WI38 (cell line): Measurements from ENCODE around the gene DXO.
"Not testable (repeated sequence)": the region's sequence is repeated elsewhere in the genome, so short reads cannot be mapped to it uniquely, and the experiment has no call there.

ENCODE experiments used
- H3K4me3 ChIP-seq: 2 replicates; pipeline ENCODE4 v1.5.1; 2011; ENCODE audit warnings: low read depth, mild to moderate bottlenecking, control low read depth, low read length
- TF ChIP-seq, protein P1 (sequence below): IDR thresholded peaks from 2 replicates; pipeline ENCODE4 v1.5.1; 2012; ENCODE audit warnings: low read depth, mild to moderate bottlenecking, control low read depth, low read length

The DXO gene

DNA sequence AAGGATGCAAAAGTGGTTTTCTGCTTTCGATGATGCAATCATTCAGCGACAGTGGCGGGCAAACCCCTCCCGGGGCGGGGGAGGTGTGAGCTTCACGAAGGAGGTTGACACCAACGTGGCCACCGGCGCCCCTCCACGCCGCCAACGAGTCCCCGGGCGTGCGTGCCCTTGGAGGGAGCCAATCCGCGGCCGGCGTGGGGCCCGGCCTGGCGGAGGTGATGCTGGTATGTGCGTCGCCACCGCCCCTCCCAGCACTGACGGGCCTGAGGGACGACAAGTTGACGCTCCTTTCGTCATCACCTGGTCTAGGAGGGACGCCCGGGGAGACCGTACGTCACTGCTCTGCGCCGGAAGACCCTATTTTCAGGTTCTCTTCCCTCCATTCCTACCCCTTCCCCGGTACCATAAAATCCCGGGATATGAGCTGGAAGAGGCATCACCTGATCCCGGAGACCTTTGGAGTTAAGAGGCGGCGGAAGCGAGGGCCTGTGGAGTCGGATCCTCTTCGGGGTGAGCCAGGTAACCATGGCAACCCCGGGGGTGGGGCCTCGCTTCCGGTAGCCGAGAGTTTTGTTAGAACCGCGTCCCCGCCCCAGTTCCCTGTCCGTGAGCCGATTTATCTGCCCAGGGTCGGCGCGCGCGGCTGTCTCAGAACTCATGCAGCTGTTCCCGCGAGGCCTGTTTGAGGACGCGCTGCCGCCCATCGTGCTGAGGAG is at the start of gene DXO:
TSS of gene DXO (minus strand) at position 146 of the 716 bp plus-strand sequence. CDS start 463 bp downstream, outside the sequence.
- TF ChIP-seq, protein P1, sequence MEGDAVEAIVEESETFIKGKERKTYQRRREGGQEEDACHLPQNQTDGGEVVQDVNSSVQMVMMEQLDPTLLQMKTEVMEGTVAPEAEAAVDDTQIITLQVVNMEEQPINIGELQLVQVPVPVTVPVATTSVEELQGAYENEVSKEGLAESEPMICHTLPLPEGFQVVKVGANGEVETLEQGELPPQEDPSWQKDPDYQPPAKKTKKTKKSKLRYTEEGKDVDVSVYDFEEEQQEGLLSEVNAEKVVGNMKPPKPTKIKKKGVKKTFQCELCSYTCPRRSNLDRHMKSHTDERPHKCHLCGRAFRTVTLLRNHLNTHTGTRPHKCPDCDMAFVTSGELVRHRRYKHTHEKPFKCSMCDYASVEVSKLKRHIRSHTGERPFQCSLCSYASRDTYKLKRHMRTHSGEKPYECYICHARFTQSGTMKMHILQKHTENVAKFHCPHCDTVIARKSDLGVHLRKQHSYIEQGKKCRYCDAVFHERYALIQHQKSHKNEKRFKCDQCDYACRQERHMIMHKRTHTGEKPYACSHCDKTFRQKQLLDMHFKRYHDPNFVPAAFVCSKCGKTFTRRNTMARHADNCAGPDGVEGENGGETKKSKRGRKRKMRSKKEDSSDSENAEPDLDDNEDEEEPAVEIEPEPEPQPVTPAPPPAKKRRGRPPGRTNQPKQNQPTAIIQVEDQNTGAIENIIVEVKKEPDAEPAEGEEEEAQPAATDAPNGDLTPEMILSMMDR, result no peak
- peak within 1 kb of the TSS; percentile 83 for H3K4me3 ChIP-seq

DNA sequence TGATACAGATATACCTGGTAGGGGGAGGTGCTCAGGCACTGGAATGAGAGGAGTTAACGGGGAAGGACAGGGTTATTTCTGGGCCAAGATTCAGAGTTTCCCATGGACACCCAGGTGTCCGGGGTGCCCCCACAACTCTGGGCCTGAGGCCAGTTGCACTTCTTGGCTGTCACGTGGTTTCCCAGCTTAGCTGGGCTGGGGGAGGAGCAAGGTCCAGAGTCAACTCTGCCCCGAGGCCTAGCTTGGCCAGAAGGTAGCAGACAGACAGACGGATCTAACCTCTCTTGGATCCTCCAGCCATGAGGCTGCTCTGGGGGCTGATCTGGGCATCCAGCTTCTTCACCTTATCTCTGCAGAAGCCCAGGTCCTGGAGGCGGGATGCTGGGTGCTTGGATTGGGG is 42.6 kb upstream of the DXO start, which contains the start of gene C4B:
TSS of gene C4B (plus strand) at position 249 of the 400 bp plus-strand sequence. CDS start at position 300, 51 bp downstream.
- H3K4me3 ChIP-seq, result not testable (repeated sequence)

DNA sequence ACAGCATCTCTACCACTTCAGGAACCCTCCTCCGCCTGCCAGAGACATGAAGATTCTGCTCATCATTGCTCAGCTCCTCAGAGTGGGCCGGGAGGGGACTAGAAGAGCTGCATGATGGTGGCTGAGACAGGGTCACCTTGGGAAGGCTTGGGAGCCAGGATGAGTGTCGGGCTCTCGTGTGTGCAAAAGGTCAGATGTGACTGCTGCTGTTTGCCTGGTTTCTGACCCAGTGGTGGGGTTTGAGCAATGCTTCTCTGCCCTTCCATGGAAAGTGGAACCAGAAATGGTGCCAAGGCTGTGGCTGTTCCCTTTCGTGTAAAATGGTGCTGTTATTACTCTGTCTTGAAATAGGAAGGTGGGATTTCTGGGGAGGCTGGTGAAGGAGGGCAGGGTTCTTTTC is 41.8 kb upstream of the DXO start:
- H3K4me3 ChIP-seq, result not testable (repeated sequence)

DNA sequence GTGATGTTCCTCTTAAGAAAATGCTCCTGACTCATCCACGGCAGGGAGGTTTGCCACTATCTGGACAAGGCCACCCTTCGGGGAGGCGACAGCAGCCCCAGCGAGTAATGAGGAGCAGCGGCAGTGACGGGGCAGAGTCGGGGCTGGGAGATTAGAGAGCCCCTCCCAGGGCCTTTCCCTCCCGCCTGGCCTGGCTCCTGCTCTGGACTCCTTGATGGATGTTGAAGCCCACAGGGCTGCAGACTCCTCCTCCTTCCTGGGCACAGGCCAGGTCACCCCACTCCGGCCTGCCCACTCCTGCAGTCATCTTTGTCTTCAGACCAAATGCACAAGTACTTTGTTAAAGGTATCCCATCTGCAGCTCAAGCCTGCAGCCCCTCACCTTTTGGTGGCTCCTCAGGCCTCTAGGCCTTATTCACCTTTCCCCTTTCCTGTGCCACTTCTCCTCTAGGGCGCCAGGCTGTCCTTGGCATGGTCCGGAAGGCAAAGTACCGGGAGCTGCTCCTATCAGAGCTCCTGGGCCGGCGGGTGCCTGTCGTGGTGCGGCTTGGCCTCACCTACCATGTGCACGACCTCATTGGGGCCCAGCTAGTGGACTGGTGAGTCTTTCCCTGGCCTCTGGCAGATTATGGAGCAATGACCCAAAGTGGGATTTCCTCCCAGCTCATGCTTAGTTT is 41.1 kb upstream of the DXO start:
- not testable (repeated sequence) for H3K4me3 ChIP-seq

DNA sequence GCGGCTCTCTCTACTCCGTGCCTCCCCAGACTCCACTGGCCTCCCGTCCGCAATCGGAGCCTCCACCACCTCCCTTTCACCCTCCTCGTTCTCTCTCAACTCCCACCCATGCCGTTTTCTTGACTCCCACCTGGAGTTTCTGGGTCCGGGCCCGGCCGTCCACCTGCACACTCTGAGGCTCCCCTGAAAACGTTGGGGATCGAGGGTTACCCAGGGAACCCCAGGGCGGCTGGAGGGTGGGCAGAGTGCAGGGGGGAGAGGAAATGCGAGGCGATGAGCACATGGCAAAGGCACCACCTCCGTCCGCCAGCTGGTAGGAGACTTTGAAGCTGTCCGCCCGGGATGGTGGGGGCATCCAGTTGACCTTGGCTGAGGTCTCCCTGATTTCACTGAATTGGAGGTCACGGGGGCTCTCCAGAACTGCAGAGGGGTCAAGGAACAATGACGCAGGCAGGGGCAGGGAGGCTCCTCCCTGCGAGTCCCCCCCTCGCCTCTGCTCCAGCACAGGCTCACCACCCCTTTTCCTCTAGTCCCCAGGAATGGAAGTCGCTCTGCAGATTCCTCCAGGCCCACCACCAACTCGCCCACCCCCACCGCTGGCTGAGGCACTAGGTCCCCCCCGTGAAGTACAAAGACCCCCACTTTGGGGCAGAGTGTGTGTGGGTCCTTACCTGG is 39.1 kb upstream of the DXO start:
- not testable (repeated sequence) for H3K4me3 ChIP-seq

DNA sequence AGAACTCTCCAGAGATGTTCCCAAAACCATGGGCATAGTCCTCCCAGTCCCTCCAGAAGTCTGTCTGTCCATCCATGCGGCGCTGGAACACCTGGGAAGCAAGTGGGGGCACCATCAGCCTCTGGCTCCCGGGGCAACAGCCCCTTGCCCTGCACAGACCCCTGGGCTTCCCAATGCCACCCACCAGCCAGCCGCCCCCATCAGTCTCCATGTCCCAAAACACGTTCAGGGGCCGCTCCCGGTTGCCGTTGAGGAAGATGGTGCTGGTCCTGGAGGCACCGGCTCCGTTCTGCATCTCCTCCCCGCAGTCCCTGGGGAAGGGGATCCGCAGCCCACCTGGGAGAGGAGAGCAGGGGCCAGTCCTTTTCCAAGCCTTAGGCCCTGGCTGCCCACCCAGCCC is 37.6 kb upstream of the DXO start:
- H3K4me3 ChIP-seq, result not testable (repeated sequence)

DNA sequence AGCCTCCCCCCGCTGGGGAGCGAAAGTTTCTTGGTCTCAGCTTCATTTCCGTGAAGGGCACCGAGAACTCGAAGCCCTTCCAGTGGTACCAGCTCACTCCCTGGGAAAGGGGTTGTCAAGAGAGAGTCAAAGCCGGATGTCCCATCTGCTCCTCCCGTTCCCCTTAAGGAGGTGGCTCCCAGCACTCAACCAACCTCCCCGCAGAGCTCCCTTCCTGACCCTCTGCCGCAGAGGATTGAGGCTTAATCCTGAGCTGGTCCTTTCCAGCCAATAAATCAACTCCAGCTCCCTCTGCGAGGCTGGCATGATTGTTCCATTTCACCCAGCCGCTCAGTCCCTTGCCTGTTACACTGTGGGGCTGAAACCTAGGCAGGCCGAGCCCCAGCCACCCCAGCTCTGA is 36.7 kb upstream of the DXO start:
- not testable (repeated sequence) for H3K4me3 ChIP-seq

DNA sequence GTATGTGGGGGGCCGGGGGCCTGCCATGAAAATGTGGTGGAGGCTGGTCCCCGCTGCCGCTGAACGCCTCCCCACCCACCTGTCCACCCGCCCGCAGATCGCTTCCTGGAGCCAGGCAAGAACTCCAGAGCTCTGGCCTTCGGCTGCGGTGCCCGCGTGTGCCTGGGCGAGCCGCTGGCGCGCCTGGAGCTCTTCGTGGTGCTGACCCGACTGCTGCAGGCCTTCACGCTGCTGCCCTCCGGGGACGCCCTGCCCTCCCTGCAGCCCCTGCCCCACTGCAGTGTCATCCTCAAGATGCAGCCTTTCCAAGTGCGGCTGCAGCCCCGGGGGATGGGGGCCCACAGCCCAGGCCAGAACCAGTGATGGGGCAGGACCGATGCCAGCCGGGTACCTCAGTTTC is 36.1 kb upstream of the DXO start:
- not testable (repeated sequence) for H3K4me3 ChIP-seq

DNA sequence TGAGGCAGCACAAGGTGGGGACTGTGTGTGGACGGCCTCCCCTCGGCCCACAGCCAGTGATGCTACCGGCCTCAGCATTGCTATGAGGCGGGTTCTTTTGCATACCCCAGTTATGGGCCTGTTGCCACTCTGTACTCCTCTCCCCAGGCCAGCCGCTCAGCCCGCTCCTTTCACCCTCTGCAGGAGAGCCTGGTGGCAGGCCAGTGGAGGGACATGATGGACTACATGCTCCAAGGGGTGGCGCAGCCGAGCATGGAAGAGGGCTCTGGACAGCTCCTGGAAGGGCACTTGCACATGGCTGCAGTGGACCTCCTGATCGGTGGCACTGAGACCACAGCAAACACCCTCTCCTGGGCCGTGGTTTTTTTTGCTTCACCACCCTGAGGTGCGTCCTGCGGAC is 35.1 kb upstream of the DXO start:
- not testable (repeated sequence) for H3K4me3 ChIP-seq

DNA sequence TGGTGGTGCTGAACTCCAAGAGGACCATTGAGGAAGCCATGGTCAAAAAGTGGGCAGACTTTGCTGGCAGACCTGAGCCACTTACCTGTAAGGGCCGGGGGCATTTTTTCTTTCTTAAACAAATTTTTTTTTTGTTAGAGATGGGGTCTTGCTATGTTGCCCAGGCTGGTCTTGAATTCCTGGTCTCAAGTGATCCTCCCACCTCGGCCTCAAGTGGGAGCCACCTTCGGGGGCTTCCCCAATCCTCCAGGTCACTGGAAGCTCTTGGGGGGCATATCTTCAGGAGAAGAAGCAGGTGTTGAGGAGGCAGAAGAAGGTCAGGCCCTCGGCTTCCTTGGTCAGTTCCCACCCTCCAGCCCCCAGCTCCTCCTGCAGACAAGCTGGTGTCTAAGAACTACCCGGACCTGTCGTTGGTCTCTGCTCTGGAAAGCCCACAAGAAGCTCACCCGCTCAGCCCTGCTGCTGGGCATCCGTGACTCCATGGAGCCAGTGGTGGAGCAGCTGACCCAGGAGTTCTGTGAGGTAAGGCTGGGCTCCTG is 34.1 kb upstream of the DXO start:
- H3K4me3 ChIP-seq, result not testable (repeated sequence)

DNA sequence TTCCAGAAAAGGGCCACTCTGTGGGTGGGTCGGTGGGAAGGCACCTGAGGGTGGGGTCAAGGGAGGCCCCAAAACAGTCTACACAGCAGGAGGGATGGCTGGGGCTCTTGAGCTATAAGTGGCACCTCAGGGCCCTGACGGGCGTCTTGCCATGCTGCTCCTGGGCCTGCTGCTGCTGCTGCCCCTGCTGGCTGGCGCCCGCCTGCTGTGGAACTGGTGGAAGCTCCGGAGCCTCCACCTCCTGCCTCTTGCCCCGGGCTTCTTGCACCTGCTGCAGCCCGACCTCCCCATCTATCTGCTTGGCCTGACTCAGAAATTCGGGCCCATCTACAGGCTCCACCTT is 33.6 kb upstream of the DXO start:
- not testable (repeated sequence) for H3K4me3 ChIP-seq

DNA sequence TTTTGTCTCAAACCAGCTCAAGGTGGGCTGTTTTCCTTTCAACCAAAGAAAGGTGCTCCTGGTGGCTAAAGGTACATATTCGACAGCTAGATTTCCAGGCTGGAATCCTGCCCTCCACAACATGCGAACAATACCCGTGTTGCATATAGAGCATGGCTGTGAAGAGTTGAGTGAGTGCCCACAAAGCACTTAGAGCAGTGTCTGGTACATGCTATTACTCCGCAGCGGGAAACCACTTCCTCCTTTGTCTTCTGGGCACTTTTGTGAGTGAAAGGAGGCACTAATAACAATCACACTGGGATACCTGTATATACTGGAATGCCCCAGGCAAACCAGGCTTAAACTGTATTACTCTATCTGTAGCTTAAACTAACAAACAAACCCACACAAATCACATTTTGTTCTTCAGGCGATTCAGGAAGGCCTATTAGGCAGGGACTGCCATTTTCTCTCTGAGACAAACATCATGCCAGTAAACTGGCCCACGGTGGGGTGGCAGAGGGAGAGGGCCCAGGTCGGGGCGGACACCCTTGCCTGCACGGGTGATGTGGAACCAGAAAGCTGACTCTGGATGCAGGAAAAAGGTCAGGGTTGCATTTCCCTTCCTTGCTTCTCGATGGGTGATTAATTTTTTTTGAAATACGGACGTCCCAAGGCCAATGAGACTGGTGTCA is 33.1 kb upstream of the DXO start:
- H3K4me3 ChIP-seq, result not testable (repeated sequence)

DNA sequence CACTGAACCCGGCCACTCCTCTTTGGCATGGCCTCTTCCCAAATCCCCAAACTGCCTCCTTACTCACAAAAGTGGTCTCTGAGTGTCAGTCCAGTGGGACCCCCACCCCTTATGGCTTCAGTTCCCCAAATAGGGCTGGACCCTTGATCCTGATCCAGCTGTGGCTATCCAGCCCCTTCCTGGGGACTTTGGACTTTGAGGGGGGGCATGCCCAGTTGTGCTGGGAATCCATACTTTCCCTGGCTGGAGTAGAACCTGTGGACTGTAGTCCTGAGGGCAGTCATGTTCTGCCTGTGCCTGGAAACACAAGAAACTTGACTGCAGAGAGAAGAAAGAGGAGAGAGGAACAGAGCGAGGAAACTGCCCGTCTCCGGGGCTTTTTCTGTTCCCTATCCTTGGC is 32.5 kb upstream of the DXO start:
- H3K4me3 ChIP-seq, result not testable (repeated sequence)

DNA sequence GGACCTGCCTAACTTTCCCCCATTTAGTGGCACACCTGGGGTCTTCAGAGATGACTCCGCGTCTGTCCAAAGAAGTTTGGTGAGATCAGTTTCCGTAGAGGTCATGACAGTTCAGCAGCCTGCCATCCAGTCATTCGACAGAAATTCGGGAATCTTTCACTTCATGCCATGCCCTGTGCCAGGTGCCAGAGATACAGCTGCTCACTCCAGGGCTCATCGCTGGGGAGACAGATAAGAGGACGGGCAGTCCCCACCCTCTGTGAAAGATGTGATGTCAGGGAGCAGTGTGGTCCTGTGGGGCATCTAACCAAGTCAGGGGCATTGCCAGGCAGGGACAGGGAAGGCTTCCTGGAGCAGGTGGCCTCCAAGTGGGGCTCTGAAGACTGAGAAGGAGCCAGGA is 31.4 kb upstream of the DXO start:
- not testable (repeated sequence) for H3K4me3 ChIP-seq

DNA sequence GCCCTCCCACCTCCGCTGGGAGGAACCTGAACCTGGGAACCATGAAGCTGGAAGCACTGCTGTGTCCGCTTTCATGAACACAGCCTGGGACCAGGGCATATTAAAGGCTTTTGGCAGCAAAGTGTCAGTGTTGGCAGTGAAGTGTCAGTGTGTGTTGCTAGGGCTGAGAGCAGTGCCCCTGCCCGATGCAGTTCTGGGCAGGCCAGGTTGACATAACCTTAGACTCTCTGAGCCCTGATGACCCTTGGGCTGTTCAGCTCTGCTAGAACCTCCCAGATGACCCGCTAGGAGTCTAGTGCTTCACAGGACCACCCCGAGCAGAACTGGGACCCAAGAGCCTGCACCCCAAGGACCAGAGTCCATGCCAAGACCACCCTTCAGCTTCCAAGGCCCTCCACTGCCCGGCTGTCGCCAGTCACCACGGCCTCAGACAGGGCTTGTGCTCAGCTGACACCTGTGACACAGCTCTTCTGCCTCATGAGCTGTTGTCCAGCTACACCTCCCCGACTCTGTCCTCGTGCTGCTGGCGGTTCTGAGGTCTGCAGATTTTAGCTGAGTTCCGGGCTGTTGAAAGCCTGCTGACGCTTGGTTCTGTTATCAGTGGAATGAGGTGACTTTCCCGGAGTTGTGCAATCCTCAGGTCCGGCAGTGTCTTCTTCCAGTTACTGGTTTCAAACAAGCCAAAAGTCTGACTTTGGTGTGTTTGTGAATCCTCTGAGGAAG is 30.8 kb upstream of the DXO start:
- H3K4me3 ChIP-seq, result not testable (repeated sequence)

DNA sequence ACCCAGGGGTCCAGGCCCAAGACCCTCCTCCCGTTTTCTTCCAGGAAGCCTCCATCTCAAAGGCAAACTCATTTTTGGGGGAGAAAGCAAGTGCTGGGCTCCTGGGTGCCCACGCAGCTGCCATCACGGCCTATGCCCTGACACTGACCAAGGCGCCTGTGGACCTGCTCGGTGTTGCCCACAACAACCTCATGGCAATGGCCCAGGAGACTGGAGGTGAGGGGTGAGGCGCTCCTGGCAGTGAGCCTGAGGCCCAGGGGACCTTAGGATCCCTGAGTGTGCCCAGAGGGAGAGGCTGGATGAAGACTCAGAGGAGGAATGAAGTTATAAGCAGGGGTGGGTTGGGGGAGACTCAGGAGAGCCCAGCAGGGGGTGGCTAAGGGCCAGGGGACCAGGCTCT is 24.4 kb upstream of the DXO start:
- H3K4me3 ChIP-seq, result not testable (repeated sequence)

DNA sequence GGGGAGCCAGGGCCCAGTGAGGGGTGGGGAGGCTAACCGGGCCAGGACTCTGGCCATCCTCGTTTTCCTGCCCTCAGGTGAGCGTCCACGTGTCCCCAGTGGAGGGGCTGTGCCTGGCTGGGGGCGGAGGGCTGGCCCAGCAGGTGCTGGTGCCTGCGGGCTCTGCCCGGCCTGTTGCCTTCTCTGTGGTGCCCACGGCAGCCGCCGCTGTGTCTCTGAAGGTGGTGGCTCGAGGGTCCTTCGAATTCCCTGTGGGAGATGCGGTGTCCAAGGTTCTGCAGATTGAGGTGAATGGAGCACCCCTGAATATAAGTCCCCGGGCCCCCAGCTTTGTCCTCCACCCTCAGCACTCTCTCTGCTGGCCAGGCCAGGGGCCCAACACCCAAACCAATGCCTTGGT is 22.5 kb upstream of the DXO start:
- not testable (repeated sequence) for H3K4me3 ChIP-seq

DNA sequence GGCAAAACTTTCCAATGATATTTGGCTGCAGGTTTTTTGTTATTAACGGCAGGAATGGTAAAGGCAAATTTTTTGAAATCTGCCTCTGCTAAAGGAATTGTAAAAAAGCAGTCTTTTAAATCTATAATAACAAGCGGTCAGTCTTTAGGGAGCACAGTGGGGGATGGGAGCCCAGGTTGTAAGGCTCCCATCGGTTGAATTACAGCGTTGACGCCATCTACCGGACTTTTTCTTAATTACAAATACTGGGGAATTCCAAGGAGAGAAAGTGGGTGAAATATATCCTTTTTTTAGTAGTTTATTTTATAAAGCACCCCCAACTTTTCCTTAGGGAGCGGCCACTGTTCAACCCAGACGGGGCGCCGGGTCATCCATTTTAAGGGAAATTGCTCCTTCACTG is 17.4 kb upstream of the DXO start:
- not testable (repeated sequence) for H3K4me3 ChIP-seq

DNA sequence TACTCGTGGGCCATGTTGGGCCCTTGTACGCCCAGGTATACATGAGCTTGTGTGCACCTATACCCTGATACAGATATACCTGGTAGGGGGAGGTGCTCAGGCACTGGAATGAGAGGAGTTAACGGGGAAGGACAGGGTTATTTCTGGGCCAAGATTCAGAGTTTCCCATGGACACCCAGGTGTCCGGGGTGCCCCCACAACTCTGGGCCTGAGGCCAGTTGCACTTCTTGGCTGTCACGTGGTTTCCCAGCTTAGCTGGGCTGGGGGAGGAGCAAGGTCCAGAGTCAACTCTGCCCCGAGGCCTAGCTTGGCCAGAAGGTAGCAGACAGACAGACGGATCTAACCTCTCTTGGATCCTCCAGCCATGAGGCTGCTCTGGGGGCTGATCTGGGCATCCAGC is 9.8 kb upstream of the DXO start, which contains the start of gene C4A:
TSS of gene C4A (plus strand) at position 314 of the 400 bp plus-strand sequence. CDS start at position 365, 51 bp downstream.
- not testable (repeated sequence) for H3K4me3 ChIP-seq
